GM18867 (cell line): Measurements from ENCODE around the gene TBX20.
"Not testable (repeated sequence)": the region's sequence is repeated elsewhere in the genome, so short reads cannot be mapped to it uniquely, and the experiment has no call there.

Experiments
- ATAC-seq: cut with Tn5 transposase; IDR thresholded peaks from one replicate; pipeline ENCODE4 v1.9.1; 2021; ENCODE audit warnings: mild to moderate bottlenecking, moderate library complexity; ENCODE audit not compliant: unreplicated experiment

TBX20 gene

DNA sequence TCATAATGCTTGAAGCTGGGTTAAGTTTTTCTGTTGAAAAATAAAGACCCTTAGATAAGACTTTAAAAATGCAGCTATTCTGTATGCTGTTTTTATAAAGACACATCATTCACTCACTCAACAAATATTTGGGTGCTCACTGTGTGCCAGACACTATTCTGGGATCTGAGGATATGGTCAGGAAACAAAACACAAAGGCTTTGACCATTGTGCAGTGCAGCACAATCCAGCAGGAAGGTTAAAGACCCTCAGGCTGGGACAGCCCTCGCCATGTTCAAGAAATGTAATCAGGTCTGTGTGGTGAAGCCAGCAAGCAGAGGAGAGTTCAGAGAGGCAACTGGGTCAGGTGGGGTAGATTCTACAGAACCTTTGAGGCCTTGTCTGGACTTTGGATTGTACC lies 31.5 kb downstream of the TBX20 start:
- ATAC-seq, result not testable (repeated sequence)

DNA sequence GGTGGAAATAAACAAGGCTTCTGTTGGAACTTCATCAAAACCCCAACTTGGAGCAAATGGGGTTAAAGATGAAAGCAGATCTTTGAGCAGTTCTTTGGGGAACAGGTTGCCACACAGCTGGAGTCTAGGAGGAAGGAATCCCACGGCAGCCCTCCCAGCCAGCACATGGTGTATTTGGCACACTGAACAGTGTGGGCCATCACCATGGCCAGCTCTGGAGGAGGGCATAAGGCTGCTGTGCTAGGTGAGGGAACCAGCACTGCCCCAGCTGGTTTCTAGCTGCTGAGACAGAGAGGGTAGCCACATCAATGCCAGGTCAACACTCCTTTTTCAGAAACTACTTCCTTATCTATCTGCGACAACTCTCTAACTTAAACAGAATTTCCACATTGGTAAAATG lies 33.7 kb downstream of the TBX20 start:
- not testable (repeated sequence) for ATAC-seq

GRCh38 chr7:35216033-35216432 lies 37.9 kb downstream of the TBX20 start:
- not testable (repeated sequence) for ATAC-seq

- ATAC-seq, result not testable (repeated sequence)
Observed at GRCh38 chr7:35215063-35215462, 38.8 kb downstream of the TBX20 start.

DNA sequence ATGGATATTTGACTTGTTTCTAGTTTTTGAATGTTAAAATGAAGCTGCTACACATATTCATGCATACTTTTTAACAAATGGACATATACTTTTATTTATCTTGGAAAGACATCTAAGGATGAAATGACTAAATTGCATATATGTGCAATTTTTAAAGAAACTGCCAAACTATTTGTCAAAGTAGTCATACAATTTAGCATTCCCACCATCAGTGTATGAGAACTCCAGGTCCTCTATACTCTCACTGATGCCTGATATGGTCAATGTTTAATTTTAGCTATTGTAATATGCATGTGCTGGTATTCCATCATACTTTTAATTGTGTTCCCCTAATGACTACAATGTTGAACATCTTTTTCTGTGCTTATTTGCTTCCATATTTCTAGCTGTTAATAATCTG lies 47.0 kb downstream of the TBX20 start:
- not testable (repeated sequence) for ATAC-seq

GRCh38 chr7:35204850-35205249 lies 49.0 kb downstream of the TBX20 start:
- ATAC-seq, result not testable (repeated sequence)

- ATAC-seq, result not testable (repeated sequence)
Observed at GRCh38 chr7:35204031-35204430, 49.9 kb downstream of the TBX20 start.

DNA sequence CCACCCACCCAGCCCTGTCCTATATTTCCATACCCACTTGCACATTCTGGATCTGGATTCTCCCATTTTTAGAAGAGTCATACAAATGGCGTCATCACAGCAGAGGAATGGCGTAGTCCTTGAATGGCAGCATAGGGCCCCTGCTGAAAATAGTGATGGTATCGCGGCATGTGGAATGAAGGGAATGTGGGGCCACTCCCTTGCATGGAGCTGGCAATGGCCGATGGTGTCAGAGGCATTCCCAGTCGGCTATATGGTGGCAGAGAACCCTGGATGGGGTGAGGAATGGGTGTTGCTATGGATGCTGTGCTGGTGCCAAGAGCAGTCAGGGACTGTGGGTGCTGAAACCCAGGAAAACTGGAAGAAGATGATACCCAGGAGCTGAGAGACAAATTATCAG lies 51.5 kb downstream of the TBX20 start:
- ATAC-seq, result not testable (repeated sequence)

DNA sequence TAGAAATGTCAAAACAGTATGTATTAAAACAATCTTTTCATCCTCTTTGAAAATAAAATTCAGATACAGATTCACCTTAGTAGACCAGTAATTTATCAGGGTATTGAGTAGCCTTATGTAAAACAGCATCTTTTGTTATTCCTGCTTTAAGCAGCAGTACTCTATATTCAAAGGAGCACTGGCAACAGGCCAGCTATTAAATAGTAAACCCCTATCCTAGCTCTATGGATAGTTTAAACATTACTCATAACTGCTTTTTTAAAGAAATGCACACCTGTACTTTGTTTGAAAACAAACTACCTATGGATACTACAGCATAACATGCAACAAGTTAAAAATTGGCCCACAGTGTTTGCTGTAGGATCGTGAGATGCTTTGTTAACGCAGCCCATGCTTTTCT lies 53.7 kb downstream of the TBX20 start:
- ATAC-seq, result not testable (repeated sequence)

DNA sequence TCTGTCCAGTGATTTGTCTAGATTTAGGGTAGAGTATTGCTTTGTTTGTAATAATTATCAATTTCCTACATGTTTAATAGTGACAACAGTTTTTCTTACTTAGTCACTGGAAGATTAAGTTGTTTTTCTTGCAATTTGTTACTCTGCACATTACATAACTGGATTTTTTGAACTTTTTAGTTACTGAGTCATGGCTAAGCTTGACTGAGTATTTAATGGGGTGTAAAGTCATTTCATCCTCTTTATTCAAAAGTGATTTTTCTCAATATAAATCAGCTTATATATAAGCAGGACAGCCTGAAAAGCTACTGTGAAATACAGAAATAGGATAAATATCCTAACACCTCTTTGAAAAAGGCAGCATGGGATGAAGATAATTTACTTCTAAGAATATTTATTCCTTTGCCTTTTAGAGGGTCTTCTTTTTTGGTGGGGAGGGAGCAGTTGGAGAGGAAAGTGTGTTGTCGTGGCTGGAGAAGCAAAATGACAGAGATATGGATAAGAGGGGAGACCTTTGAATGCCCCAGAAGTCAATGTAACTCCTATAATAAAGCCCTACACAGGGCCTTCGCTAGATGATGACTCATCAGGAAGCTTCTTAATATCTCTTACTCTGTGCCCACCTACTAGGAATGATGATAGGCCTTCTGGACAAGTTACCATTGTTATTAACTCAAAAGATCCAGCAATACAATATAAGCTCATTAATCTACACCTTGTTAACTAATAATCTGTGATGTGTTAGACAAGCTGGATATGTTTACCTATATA lies 55.3 kb downstream of the TBX20 start:
- ATAC-seq, result not testable (repeated sequence)

GRCh38 chr7:35191571-35191970 lies 62.3 kb downstream of the TBX20 start:
- not testable (repeated sequence) for ATAC-seq

GRCh38 chr7:35190146-35190773 lies 63.6 kb downstream of the TBX20 start:
- not testable (repeated sequence) for ATAC-seq

DNA sequence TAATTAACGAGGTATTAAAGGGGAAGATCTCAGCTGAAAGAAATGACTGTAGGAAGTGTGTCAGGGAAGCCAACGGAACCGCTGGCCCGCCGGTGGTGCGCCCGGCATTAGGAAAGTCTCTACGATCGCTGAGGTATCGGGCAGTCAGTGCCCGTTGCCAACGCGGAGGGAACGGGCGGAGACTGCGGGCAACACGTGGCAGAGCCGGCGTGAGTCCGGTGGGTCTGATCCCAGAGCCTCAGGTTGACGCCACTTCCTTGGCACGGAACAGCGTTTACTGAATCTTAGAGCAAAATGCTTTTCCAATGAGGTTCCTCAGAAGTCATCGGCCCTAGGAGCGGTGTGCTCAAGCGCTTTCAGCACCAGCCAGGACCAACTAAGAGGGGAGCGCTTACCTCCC lies 67.1 kb downstream of the TBX20 start:
- not testable (repeated sequence) for ATAC-seq

GRCh38 chr7:35185908-35186731 lies 67.8 kb downstream of the TBX20 start:
- no peak for ATAC-seq

GRCh38 chr7:35185578-35185907 lies 68.4 kb downstream of the TBX20 start:
- ATAC-seq, result not testable (repeated sequence)

DNA sequence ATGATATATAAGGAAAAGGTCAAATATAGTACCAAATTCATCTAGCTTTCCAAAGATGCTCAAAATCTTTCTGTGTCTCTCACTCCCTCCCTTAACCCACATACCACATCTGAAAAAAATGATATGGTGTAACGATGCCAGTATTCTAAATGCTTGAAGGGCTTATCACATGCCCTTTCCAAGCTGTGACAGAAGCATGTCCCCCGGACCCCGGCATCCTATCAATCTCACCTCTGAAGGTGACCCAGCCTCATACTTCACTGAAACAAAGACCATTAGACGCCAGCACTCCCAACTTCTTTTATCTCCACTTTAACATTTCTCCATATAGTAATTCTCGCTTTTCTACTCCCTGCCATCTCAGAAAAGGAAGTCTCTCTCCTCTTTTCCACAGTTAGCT lies 68.9 kb downstream of the TBX20 start:
- ATAC-seq, result not testable (repeated sequence)

- ATAC-seq, result not testable (repeated sequence)
Observed at GRCh38 chr7:35183873-35184503, 69.9 kb downstream of the TBX20 start.

DNA sequence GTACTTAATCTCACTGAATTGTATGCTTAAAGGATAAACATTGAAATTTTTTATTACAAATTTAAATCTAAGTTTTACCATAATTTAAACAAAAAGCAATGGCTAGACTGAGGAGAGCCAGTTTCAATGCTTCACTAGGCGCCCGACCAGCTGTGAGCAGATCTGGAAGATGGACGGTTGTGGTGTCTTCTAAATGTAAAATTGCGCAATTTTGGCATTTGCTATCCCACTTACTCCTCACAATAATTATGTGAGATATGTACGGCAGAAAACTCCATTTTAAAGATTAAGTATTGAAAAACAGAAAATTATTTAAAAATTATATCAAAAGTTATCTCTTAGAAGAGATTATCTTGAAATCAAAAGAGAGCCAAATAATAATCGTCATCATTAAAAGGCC lies 73.2 kb downstream of the TBX20 start:
- ATAC-seq, result not testable (repeated sequence)

GRCh38 chr7:35173176-35173575 lies 80.7 kb downstream of the TBX20 start:
- ATAC-seq, result not testable (repeated sequence)

- ATAC-seq, result not testable (repeated sequence)
Observed at GRCh38 chr7:35172131-35172530, 81.8 kb downstream of the TBX20 start.

- not testable (repeated sequence) for ATAC-seq
Observed at GRCh38 chr7:35167658-35168057, 86.2 kb downstream of the TBX20 start.
